Motor neuron (in vitro differentiated cells): Measurements from ENCODE around the gene IQCE. TPM values are rescaled to one million over a fixed set of nuclear protein-coding genes. Genes with fewer than 3 reads are reported as not detected.

Experiments
- ATAC-seq, 8 experiments: fragments of 200-7000 bp; cut with Tn5 transposase; replicated peaks in 6 of 8; 2 replicates each; pipeline ENCODE4 v1.8.0; 2021; ENCODE audit warnings: mild to moderate bottlenecking in 8 of 8, moderate library complexity in 8 of 8
- H3K27ac ChIP-seq, 2 donors: fragments of 250-450 bp; sonication (Bioruptor Pico); 2 replicates each; pipeline ENCODE4 v1.9.0; 2021; ENCODE audit warnings: antibody characterized with exemption in 2 of 2, mild to moderate bottlenecking in 2 of 2, moderate library complexity in 1 of 2
- H3K4me1 ChIP-seq, 2 donors: fragments of 250-450 bp; sonication (Bioruptor Pico); replicated peaks in 1 of 2; 2 replicates each; pipeline ENCODE4 v1.6.1; 2021; ENCODE audit warnings: antibody characterized with exemption in 2 of 2, mild to moderate bottlenecking in 2 of 2, moderate library complexity in 1 of 2
- H3K4me3 ChIP-seq, 5 donors: fragments of 250-450 bp; sonication (Bioruptor Pico); 2 replicates each; pipeline ENCODE4 v1.9.0; 2021; ENCODE audit warnings: antibody characterized with exemption in 5 of 5, mild to moderate bottlenecking in 5 of 5, moderate library complexity in 4 of 5
- WGBS, 10 experiments: fragments of 450-650 bp; shearing (Covaris generic); methylation state at CpG; one replicate each; pipeline ENCODE4 v1.0.0; 2022; 5-methylcytosine and 5-hydroxymethylcytosine counted together
- in situ Hi-C, 9 experiments: fragments of 400-800 bp; cut with MboI; loops; one replicate each; pipeline ENCODE4 v1.15.0; 2021; ENCODE audit warnings: low sequenced_read_pairs in 9 of 9, low pct_unique_long_range_greater_than_20kb in 2 of 9; ENCODE audit not compliant: unreplicated experiment in 9 of 9
- total RNA-seq, 8 experiments: library from RNA; unstranded; fragments of 300-600 nt; gene quantifications; 2 replicates each; pipeline versions ENCODE4 v1.2.3 to v1.2.4, GENCODE V29; 2022

Gene IQCE
- total RNA-seq, 8 experiments from 2014 or later = 5.5 to 26.5 (median 6.5) TPM

DNA sequence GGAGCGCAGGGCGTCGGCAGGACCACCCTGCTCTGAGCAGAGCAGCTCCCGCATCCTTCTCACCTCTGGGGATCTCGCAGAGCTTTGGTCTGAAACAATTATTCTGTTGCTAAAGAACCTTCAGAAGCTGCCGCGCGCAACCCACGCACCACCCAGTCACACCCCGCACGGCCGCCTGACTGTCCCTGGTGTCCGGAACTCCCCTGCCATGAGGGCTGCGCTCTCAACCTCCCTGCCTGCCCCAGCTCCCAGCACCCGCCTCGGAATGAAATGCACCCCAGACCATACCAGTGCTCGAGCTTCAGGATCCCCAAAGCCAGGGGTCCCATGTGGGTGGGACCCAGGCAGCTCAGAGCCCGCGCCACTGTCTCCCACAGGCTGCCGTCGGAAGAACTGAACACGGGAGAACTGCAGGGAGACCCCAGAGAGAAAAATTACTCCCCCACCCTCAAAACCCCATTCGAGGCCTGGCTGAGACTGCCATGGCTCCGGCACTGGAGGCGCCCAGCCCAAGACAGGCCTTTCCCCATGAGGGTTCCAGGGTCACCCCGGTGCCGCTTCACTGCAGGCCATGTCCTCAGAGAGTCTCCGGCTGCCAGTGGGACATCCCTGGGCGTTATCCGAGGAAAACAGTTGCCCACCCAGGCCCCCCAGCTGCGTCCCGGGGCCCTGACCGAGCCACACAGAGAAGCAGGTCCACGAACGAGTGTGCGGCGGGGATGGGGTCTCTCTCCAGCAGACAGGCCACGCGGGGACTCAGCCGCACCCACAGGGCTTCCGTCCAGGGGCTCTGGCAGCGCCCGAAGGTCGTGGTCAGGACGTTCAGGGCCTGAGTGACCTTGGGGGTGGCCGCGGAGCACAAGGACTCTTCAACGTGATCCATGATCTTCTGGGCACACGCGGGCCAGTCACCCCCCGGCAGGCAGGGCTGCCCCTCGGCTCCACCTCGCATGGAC lies 15.6 kb upstream of the IQCE start:
- in situ Hi-C loops = no loop called here
- no peak for ATAC-seq
- no peaks in the 10 kb centered on the region for H3K4me1 ChIP-seq
- H3K4me3 ChIP-seq = no peak overlapping the region
- H3K27ac ChIP-seq = no peak overlapping the region
- WGBS, 10 experiments = 80 to 100% (median 97%) methylated on average over 1 to 5 of the region's 53 CpGs; no CpG with 5 or more reads in 3 of the 10 experiments

DNA sequence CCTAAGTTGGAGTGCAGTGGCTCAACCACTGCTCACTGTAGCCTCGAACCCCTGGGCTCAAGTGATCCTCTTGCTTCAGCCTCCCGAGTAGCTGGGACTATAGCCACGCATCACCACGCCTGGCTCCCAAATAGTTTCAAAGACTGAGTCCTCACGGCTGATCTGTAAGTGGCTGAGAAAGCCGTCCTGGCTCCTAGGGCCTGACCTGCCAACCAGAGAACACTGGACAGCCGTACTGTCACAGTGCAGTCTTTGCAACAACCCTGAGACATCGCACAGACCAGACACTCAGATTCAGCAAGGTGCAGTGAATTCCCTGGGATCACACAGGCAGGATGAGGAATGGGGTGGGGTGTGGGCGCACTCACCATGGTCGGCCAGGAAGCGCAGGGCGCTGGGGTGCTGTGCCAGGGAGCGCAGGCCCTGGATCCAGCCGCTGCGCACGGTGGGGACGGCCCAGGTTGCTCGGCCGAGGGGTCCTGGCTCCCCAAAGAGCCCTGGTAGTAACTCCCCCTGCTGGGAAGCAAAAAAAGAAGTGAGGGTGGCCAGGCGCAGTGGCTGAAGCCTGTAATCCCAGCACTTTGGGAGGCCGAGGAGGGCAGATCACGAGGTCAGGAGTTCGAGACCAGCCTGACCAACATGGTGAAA lies 14.1 kb upstream of the IQCE start:
- in situ Hi-C loops = no loop called here
- Histone ChIP-seq H3K4me1 (no peaks in the 10 kb centered on the region), H3K27ac (no peak overlapping the region), H3K4me3 (no peak overlapping the region)
- 80 to 100% (median 98%) methylated on average over 1 to 8 of the region's 23 CpGs; no CpG with 5 or more reads in 3 of the 10 experiments for WGBS, 10 experiments
- ATAC-seq = no peak

DNA sequence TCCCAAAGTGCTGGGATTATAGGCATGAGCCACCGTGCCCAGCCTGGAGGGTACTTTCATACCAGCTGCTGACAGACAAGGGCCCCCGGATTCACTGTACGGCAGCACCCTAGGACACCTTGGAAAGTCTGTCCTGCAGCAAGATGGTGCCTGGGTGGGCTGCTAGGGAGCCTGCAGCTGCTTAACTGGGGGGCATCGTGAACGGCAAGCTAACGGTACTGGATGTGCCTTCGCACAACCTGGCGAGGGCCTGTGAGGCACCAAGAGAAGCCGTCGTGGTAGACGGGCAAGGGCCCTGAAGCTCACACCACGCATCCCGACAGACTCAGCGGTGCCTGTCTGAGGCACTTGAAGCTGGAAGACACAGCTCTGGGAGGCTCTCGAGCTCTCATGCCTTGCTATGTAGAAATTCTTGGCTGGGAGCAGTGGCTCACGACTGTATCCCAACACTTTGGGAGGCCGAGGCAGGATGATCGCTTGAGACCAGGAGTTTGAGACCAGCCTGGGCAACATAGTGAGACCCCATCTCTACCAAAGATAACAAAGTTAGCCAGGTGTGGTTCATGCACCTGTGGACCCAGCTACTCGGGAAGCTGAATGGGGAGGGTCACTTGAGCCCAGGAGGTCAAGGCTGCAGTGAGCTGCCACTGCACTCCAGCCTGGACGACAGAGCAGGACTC lies 12.9 kb upstream of the IQCE start:
- WGBS, 10 experiments = 60 to 100% (median 97%) methylated on average over 1 to 7 of the region's 20 CpGs; no CpG with 5 or more reads in 5 of the 10 experiments
- ATAC-seq = no peak
- in situ Hi-C loops = no loop called here

DNA sequence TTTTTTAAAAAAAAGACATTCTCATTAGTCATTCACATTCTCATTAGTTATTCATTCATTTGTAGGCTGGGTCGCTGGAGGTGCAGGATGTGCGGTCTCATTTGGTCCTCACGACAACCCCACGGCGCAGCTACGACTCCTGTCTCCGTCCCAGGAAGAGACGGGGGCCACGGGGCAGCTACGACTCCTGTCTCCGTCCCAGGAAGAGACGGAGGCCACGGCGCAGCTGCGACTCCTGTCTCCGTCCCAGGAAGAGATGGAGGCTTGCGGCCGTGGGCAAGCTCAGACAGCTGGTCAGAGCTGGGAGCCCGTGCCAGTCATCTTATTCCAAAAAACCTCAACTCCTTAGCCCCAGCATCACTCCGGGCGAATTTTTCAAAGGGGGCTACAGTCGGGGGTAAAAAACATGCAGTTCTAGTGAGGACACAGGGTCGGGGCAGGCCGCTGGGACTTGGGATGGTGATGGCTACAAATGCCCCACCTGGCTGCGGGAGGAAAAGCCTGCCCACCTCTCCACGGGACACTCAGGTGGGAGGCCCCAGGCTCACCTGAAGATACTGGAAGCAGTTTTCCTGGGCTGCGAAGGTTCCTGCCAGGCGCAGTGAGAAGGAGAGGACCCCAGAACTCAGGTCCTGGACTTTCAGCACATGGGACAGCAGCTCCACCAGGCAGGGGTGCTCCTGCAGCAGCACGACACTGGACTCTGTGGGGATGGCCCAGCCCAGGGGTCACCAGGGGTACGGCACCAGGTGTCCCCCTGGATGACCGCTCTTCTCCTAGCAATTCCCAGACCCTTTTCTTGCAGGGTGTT lies 11.8 kb upstream of the IQCE start:
- Histone ChIP-seq H3K27ac (no peak overlapping the region), H3K4me1 (no peaks in the 10 kb centered on the region), H3K4me3 (no peak overlapping the region)
- no peak for ATAC-seq
- 87 to 100% (median 95%) methylated on average over 2 to 19 of the region's 31 CpGs; no CpG with 5 or more reads in 3 of the 10 experiments for WGBS, 10 experiments
- in situ Hi-C loops = no loop called here

More for the DNA sequence above, 12.9 kb upstream of the IQCE start:
- Histone ChIP-seq H3K4me3 (no peak overlapping the region), H3K27ac (no peak overlapping the region), H3K4me1 (no peaks in the 10 kb centered on the region)

DNA sequence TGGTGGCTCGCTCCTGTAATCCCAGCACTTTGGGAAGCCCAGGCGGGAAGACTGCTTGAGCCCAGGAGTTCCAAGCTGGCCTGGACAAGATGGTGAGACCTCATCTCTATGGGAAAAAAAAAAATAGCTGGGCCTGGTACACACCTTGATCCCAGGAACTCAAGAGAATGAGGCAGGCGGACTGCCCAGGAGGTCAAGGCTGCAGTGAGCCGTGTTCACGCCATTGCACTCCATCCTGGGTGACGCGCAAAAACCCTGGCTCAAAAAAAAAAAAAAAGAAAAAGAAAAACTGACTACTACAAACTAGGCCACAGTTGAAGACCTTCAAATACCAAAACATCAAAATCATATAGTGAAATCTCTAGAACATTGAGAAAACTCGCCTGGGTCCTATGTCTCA lies 7.4 kb upstream of the IQCE start:
- no peak overlapping the region for H3K27ac ChIP-seq
- peaks cover 7 to 8% of the 10 kb centered on the region in 2 donors for H3K4me1 ChIP-seq
- WGBS, 10 experiments = 91 to 100% (median 96%) methylated on average over 1 to 8 of the region's 8 CpGs
- H3K4me3 ChIP-seq = no peak overlapping the region
- no peak for ATAC-seq
- in situ Hi-C loops = no loop called here

DNA sequence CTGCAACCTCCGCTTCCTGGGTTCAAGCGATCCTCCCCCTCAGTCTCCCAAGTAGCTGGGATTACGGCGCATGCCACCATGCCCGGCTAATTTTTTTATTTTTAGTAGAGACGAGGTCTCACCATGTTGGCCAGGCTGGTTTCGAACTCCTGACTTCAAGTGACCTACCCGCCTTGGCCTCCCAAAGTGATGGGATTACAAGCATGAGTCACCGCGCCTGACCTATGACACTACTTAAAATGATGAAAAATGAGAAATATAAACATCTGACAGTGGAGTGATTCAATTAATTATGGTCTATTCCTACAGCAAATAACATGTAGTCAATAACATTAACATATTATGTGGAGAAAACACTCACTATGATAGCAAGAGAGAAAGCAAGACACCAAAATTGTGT lies 5.7 kb upstream of the IQCE start:
- 93 to 100% (median 98%) methylated on average over 3 to 7 of the region's 10 CpGs; no CpG with 5 or more reads in 4 of the 10 experiments for WGBS, 10 experiments
- Histone ChIP-seq H3K4me3 (no peak overlapping the region), H3K4me1 (peaks cover 7 to 8% of the 10 kb centered on the region in 2 donors), H3K27ac (no peak overlapping the region)
- in situ Hi-C loops = no loop called here
- ATAC-seq = no peak

DNA sequence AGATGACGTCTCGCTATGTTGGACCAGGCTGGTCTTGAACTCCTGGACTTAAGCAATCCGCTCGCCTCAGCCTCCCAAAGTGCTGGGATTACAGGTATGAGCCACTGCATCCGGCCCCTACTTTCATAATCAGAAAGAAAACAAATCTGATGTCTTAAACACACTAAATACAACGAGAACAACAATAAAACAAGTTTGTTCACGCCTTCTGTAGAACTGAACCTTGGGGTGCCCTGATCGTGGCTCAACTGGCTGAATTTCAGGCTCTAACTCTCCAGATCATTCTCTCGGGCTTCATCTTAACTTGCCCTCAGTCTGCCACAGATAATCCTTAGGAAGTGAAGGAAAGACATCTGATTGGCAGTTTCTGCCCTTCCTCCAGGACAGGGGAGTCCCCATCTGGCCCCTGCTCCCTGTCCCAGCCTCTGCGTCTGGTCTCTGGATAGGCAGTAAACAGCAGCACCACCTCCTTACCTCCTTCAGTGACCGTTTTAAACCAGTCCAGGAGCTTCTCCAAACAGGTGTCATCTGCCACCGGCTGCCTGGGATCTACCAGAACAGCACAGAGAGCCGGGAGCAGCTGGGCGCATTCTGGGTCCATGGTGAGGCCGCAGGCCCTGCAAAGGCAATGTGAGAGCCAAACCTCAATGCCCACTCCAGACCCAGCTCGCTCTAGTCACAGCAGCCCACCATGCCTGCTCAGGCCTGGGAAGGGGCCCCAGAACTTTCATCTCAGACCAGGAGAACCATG lies 4.8 kb upstream of the IQCE start:
- Histone ChIP-seq H3K4me3 (peak overlapping the region; percentile 60 to 98 (median 90)), H3K27ac (no peak overlapping the region), H3K4me1 (peaks cover 7 to 8% of the 10 kb centered on the region in 2 donors)
- no peak for ATAC-seq
- 40 to 95% (median 80%) methylated on average over 1 to 10 of the region's 16 CpGs; no CpG with 5 or more reads in 1 of the 10 experiments for WGBS, 10 experiments
- in situ Hi-C loops = no loop called here

DNA sequence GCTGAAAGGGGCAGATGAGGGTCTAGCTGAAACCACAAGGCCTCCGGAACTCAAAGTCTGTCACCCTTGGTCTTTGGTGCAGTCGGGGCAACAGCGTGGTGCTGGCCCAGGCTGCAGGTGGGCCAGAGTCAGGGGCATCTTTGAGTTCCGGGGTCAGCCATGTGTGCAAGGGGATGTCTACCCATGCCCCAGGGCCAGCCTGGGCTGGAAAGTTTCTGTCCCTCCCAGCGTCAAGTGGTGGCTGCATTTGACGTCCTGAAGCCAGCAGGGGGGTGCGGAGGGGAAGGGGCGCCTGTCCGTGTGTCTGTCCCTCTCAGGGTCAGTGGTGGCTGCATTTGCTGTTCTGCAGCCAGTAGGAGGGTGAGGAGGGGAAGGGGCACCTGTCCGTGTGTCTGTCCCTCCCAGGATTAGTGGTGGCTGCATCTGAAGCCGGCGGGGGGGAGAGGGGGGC lies 4.1 kb upstream of the IQCE start:
- WGBS, 10 experiments = 0% methylated on average over 1 of the region's 12 CpGs; no CpG with 5 or more reads in 9 of the 10 experiments
- no peak for ATAC-seq
- H3K4me1 ChIP-seq = peaks cover 7 to 8% of the 10 kb centered on the region in 2 donors
- in situ Hi-C loops = no loop called here
- peak overlapping the region in 1 of 2 donors; percentile 100 for H3K27ac ChIP-seq
- peak overlapping the region; percentile 60 to 98 (median 90) for H3K4me3 ChIP-seq

DNA sequence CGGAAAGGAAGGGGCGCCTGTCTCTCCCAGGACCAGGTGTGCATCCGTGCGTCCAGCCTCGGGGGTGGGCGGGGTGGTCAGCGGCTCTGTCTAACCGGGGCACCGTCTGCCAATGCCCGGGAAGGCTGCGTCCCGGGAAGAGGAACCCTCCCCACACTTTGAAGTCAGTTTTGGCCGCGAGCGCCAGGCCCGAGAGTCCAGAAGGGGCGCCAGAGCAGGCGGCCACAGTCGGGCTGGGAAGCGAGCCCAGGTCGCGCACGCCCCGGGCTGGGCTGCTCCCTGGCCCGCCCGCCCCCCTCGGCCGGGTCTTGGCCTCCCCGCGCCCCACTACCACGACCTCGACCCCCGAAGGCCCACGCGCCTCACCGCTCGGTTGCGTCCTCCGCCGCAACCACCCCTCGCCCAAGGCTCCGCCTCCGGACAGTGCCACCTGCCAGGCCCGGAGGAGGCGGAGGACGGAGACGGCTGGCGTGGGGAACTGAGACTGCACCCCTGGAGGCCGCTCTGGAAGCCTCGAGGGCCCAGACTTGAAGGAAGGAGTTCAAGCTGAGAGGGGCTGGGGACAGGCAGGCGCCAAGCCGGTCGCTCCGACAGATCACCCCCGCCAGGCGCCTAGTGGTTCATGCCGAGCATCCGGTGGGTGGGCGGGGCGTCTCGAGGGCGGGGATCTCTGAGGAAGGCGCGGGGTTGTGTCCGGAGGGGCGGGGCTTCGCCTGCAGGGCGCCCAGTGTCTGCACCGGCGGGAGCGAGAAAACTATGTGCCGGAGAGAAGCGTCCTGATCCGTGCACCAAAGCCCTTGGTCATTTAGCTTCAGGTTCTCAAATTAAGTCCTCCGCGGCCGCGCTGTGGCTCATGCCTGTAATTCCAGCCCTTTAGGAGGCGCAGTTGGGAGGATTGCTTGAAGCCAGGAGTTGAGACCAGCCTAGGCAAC lies 3.4 kb upstream of the IQCE start, which contains the start of gene BRAT1:
BRAT1 (minus strand) TSS at position 404 of the 932 bp plus-strand sequence. CDS start 1,093 bp downstream, outside the sequence.
- peak within 1 kb of the TSS; percentile 99 to 100 for H3K27ac ChIP-seq
- in situ Hi-C loops = no loop called here
- WGBS, 10 experiments = 0 to 20% (median 0%) methylated on average over 1 to 5 of the region's 79 CpGs; no CpG with 5 or more reads in 7 of the 10 experiments
- H3K4me1 ChIP-seq = peaks cover 8 to 12% of the 10 kb centered on the region in 2 donors
- peak within 1 kb of the TSS; percentile 60 to 98 (median 90) for H3K4me3 ChIP-seq
- peak; percentile 67 to 86 (median 82) for ATAC-seq

DNA sequence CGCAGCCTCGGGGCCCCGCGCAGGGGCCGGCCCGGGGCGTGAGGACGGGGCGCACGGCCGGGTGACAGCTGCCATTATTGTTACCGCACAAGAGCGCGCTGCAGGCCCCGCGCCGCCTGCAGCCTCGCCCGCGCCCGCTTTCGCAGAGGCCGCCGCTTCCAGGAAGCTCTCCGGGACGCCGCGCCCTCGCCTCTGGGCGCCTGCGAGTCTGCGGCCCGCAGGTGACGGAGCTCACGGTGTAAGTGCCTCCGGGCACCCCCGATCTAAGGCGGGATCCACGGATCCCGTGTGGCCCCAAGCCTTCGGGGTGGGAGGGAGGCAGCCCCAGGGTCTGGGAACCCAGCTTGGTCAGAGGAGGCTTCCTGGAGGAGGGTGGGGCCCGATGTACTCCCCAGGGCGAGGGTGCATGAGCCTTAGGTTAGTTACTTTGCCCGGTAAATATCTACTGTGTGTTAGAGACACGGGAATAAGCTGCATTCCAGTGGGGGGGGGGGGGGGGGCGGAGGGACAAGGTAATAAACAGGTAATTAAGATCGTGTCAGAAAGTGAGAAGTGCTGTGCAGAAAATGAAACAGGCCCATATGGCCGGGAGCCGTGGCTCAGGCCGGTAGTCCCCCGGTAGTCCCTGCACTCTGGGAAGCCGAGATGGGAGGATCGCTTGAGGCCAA lies 638 bp downstream of the IQCE start:
- H3K4me3 ChIP-seq = peak overlapping the region; percentile 59 to 96 (median 81)
- WGBS, 10 experiments = 0 to 60% (median 30%) methylated on average over 1 to 15 of the region's 53 CpGs; no CpG with 5 or more reads in 6 of the 10 experiments
- in situ Hi-C loops = no loop called here
- peak overlapping the region; percentile 7 to 80 for H3K27ac ChIP-seq
- peak; percentile 4 to 23 (median 12) for ATAC-seq
- H3K4me1 ChIP-seq = peaks cover 0 to 8% of the 10 kb centered on the region in 2 donors
